OCI-LY3 (cell line): ENCODE data around the gene SLC38A2.

Experiments used
- CTCF ChIP-seq: fragments of 200-600, 300-600 bp; sonication (generic); IDR thresholded peaks from 2 replicates; pipeline ENCODE4 v1.5.1; 2014; ENCODE audit warnings: antibody characterized with exemption, low read length, low read depth
- EZH2phosphoT487 ChIP-seq: fragments of 200-600 bp; shearing (Covaris generic); IDR thresholded peaks from 2 replicates; pipeline ENCODE4 v1.6.1; 2018; ENCODE audit warnings: antibody characterized with exemption, mixed run types, low read depth

- TF ChIP-seq EZH2phosphoT487: no peak
- no peak for TF ChIP-seq CTCF
These were observed 27.8 kb upstream of the SLC38A2 start for GRCh38 chr12:46400406-46400805.
